Measurements from ENCODE around the gene EOLA1. TPM values are rescaled to one million over a fixed set of nuclear protein-coding genes. Genes with fewer than 3 reads are reported as not detected.
"Not testable (repeated sequence)": the region's sequence is repeated elsewhere in the genome, so short reads cannot be mapped to it uniquely, and the experiment has no call there.

EOLA1 gene
- total RNA-seq, 1 donor from 2014 or later = 17.8 TPM

- H3K9me3 Mint-ChIP-seq (ENCODE audit: low read depth) = peaks cover 35% of the 10 kb centered on the region
- H3K27me3 Mint-ChIP-seq = no peaks in the 10 kb centered on the region
- H3K36me3 Mint-ChIP-seq (ENCODE audit: insufficient read depth) = peaks cover 3% of the 10 kb centered on the region
- TF ChIP-seq CTCF (IDR thresholded peaks at IDR 0.05; ENCODE audit: unreplicated experiment) = no peak
- H3K4me3 Mint-ChIP-seq (ENCODE audit: low read depth) = no peak overlapping the region
- no peak for DNase-seq (ENCODE audit: low spot score, unreplicated experiment)
- peaks cover 1% of the 10 kb centered on the region for H3K4me1 Mint-ChIP-seq (ENCODE audit: low read depth)
- H3K27ac Mint-ChIP-seq = no peak overlapping the region
Measured at GRCh38 chrX:149516604-149517003, 24.2 kb upstream of the EOLA1 start.

GRCh38 chrX:149517308-149517707, 23.5 kb upstream of the EOLA1 start:
- Mint-ChIP-seq H3K36me3 (ENCODE audit: insufficient read depth) (peaks cover 3% of the 10 kb centered on the region), H3K27me3 (no peaks in the 10 kb centered on the region), H3K27ac (no peak overlapping the region), H3K4me1 (ENCODE audit: low read depth) (peaks cover 1% of the 10 kb centered on the region), H3K4me3 (ENCODE audit: low read depth) (no peak overlapping the region), H3K9me3 (ENCODE audit: low read depth) (peaks cover 35% of the 10 kb centered on the region)
- TF ChIP-seq CTCF (IDR thresholded peaks at IDR 0.05; ENCODE audit: unreplicated experiment) = no peak
- no peak for DNase-seq (ENCODE audit: low spot score, unreplicated experiment)

- no peak for TF ChIP-seq CTCF (IDR thresholded peaks at IDR 0.05; ENCODE audit: unreplicated experiment)
Measured at GRCh38 chrX:149518236-149518635, 22.6 kb upstream of the EOLA1 start.

GRCh38 chrX:149520636-149521277, 20.1 kb upstream of the EOLA1 start:
- not testable (repeated sequence) for H3K27ac Mint-ChIP-seq; H3K4me1 Mint-ChIP-seq (ENCODE audit: low read depth); DNase-seq (ENCODE audit: low spot score, unreplicated experiment); H3K4me3 Mint-ChIP-seq (ENCODE audit: low read depth); H3K36me3 Mint-ChIP-seq (ENCODE audit: insufficient read depth); H3K27me3 Mint-ChIP-seq
- peaks cover 33% of the 10 kb centered on the region for H3K9me3 Mint-ChIP-seq (ENCODE audit: low read depth)

More at GRCh38 chrX:149518236-149518635, 22.6 kb upstream of the EOLA1 start:
- H3K9me3 Mint-ChIP-seq (ENCODE audit: low read depth) = peaks cover 35% of the 10 kb centered on the region
- no peaks in the 10 kb centered on the region for H3K4me1 Mint-ChIP-seq (ENCODE audit: low read depth)
- H3K27ac Mint-ChIP-seq = no peak overlapping the region
- peaks cover 3% of the 10 kb centered on the region for H3K36me3 Mint-ChIP-seq (ENCODE audit: insufficient read depth)
- H3K4me3 Mint-ChIP-seq (ENCODE audit: low read depth) = no peak overlapping the region
- no peak for DNase-seq (ENCODE audit: low spot score, unreplicated experiment)
- no peaks in the 10 kb centered on the region for H3K27me3 Mint-ChIP-seq

- no peak overlapping the region for H3K27ac Mint-ChIP-seq
- H3K4me1 Mint-ChIP-seq (ENCODE audit: low read depth) = no peaks in the 10 kb centered on the region
- H3K27me3 Mint-ChIP-seq = no peaks in the 10 kb centered on the region
- TF ChIP-seq CTCF (IDR thresholded peaks at IDR 0.05; ENCODE audit: unreplicated experiment) = no peak
- H3K4me3 Mint-ChIP-seq (ENCODE audit: low read depth) = no peak overlapping the region
- H3K9me3 Mint-ChIP-seq (ENCODE audit: low read depth) = peaks cover 29% of the 10 kb centered on the region
- H3K36me3 Mint-ChIP-seq (ENCODE audit: insufficient read depth) = peaks cover 1% of the 10 kb centered on the region
- no peak for DNase-seq (ENCODE audit: low spot score, unreplicated experiment)
Measured at GRCh38 chrX:149521438-149521837, 19.4 kb upstream of the EOLA1 start.

GRCh38 chrX:149522916-149523315, 17.9 kb upstream of the EOLA1 start:
- peaks cover 3% of the 10 kb centered on the region for H3K36me3 Mint-ChIP-seq (ENCODE audit: insufficient read depth)
- TF ChIP-seq CTCF (IDR thresholded peaks at IDR 0.05; ENCODE audit: unreplicated experiment) = no peak
- no peak for DNase-seq (ENCODE audit: low spot score, unreplicated experiment)
- H3K4me3 Mint-ChIP-seq (ENCODE audit: low read depth) = no peak overlapping the region
- no peak overlapping the region for H3K27ac Mint-ChIP-seq
- H3K27me3 Mint-ChIP-seq = no peaks in the 10 kb centered on the region
- H3K4me1 Mint-ChIP-seq (ENCODE audit: low read depth) = peaks cover 2% of the 10 kb centered on the region
- peaks cover 21% of the 10 kb centered on the region for H3K9me3 Mint-ChIP-seq (ENCODE audit: low read depth)

- not testable (repeated sequence) for H3K9me3 Mint-ChIP-seq (ENCODE audit: low read depth); DNase-seq (ENCODE audit: low spot score, unreplicated experiment); H3K27ac Mint-ChIP-seq; H3K4me1 Mint-ChIP-seq (ENCODE audit: low read depth); H3K36me3 Mint-ChIP-seq (ENCODE audit: insufficient read depth); H3K27me3 Mint-ChIP-seq; H3K4me3 Mint-ChIP-seq (ENCODE audit: low read depth)
Measured at GRCh38 chrX:149525389-149525788, 15.4 kb upstream of the EOLA1 start.

- H3K9me3 Mint-ChIP-seq (ENCODE audit: low read depth); H3K27me3 Mint-ChIP-seq; H3K4me1 Mint-ChIP-seq (ENCODE audit: low read depth); H3K4me3 Mint-ChIP-seq (ENCODE audit: low read depth); H3K36me3 Mint-ChIP-seq (ENCODE audit: insufficient read depth); H3K27ac Mint-ChIP-seq; DNase-seq (ENCODE audit: low spot score, unreplicated experiment): not testable (repeated sequence)
Measured at GRCh38 chrX:149525903-149526302, 14.9 kb upstream of the EOLA1 start.

Measured in progenitor cell of endocrine pancreas (in vitro differentiated cells).